PC-3 (cell line): ENCODE results near the gene CLDN15. TPM values are rescaled to one million over a fixed set of nuclear protein-coding genes. Genes with fewer than 3 reads are reported as not detected.

Source experiments
- ATAC-seq: fragments of 200-7000 bp; cut with Tn5 transposase; 2 replicates; pipeline ENCODE4 v1.9.1; 2020; ENCODE audit warnings: mild to moderate bottlenecking, moderate library complexity
- BruUV-seq: library from RNA; stranded (reverse); fragments of 400-500 nt; replicated peaks from 2 replicates; lab custom pipeline; 2021; lab: Mats Ljungman, UMichigan
- CTCF ChIA-PET: fragments of 300-600 bp; sonication (Branson Sonifier 250); formaldehyde crosslinking; loops from one replicate; lab custom pipeline; 2022; ENCODE audit warnings: antibody characterized with exemption; lab: Charles Lee
- POLR2A ChIA-PET: fragments of 300-600 bp; sonication (Branson Sonifier 250); formaldehyde crosslinking; loops from one replicate; lab custom pipeline; 2022; ENCODE audit warnings: antibody characterized with exemption; ENCODE audit not compliant: unreplicated experiment; lab: Charles Lee
- DNase-seq: peaks from one replicate; pipeline ENCODE4 v3.0.0-alpha.2; 2015
- H2AFZ ChIP-seq: fragments of 300-600 bp; sonication (generic); 2 replicates; pipeline ENCODE4 v1.6.0; 2016; ENCODE audit warnings: antibody characterized with exemption, low read length
- H3F3A ChIP-seq: fragments of 300-600 bp; sonication (generic); one replicate; pipeline ENCODE4 v1.6.0; 2017; ENCODE audit warnings: antibody characterized with exemption, low read length, control low read depth, mild to moderate bottlenecking; ENCODE audit not compliant: unreplicated experiment
- H3K27ac ChIP-seq: fragments of 300-600 bp; sonication (generic); 2 replicates; pipeline ENCODE4 v1.5.1; 2016; ENCODE audit warnings: mild to moderate bottlenecking, low read length
- H3K27me3 ChIP-seq: fragments of 300-600 bp; sonication (generic); 2 replicates; pipeline ENCODE4 v1.6.1; 2016; ENCODE audit warnings: low read length, mixed read lengths
- H3K36me3 ChIP-seq: fragments of 300-600 bp; sonication (generic); 2 replicates; pipeline ENCODE4 v1.6.1; 2016; ENCODE audit warnings: low read depth, mixed run types, low read length, mixed read lengths
- H3K4me1 ChIP-seq: fragments of 300-600 bp; sonication (generic); 2 replicates; pipeline ENCODE4 v1.5.1; 2016; ENCODE audit warnings: low read length; ENCODE audit not compliant: insufficient read depth
- H3K4me2 ChIP-seq: fragments of 300-600 bp; sonication (generic); 2 replicates; pipeline ENCODE4 v1.6.0; 2016; ENCODE audit warnings: low read length
- H3K4me3 ChIP-seq: fragments of 300-600 bp; sonication (generic); 2 replicates; pipeline ENCODE4 v1.5.1; 2016; ENCODE audit warnings: mild to moderate bottlenecking, low read length, mixed read lengths
- H3K79me2 ChIP-seq: fragments of 300-600 bp; sonication (generic); 2 replicates; pipeline ENCODE4 v1.6.1; 2017; ENCODE audit warnings: low read length, mixed read lengths
- H3K9ac ChIP-seq: fragments of 300-600 bp; sonication (generic); 2 replicates; pipeline ENCODE4 v1.6.0; 2016; ENCODE audit warnings: mild to moderate bottlenecking, low read length
- H3K9me2 ChIP-seq: fragments of 300-600 bp; sonication (generic); replicated peaks from 2 replicates; pipeline ENCODE4 v1.6.1; 2016; ENCODE audit warnings: mixed run types, low read length, mixed read lengths
- H3K9me3 ChIP-seq: fragments of 300-600 bp; sonication (generic); 2 replicates; pipeline ENCODE4 v1.6.1; 2016; ENCODE audit warnings: low read length, mixed read lengths
- H4K20me1 ChIP-seq: fragments of 300-600 bp; sonication (generic); 2 replicates; pipeline ENCODE4 v1.6.1; 2016; ENCODE audit warnings: low read length, mixed read lengths
- EZH2 ChIP-seq: fragments of 300-600 bp; sonication (generic); IDR thresholded peaks from one replicate; pipeline ENCODE4 v1.6.1; 2017; ENCODE audit warnings: antibody characterized with exemption, mild to moderate bottlenecking, low read length; ENCODE audit not compliant: unreplicated experiment
- intact Hi-C: fragments of 100-400 bp; cut with micrococcal nuclease; formaldehyde crosslinking; loops from 2 replicates; pipeline ENCODE4 v1.9.0; 2023
- total RNA-seq: library from RNA; depleted of rRNA; stranded (reverse); fragments of >200 nt; gene quantifications from 2 replicates; pipeline ENCODE4 v1.2.3, GENCODE V29; 2014; rRNA removed
- TF ChIP-seq, protein P1 (sequence below): fragments of 300-600 bp; sonication (generic); conservative IDR thresholded peaks from 2 replicates; pipeline ENCODE4 v1.5.1; 2017; ENCODE audit warnings: antibody characterized with exemption, low read depth, mild to moderate bottlenecking, low read length

Gene CLDN15
- total RNA-seq, 1 experiment from 2014 or later, result 6.7 TPM

DNA sequence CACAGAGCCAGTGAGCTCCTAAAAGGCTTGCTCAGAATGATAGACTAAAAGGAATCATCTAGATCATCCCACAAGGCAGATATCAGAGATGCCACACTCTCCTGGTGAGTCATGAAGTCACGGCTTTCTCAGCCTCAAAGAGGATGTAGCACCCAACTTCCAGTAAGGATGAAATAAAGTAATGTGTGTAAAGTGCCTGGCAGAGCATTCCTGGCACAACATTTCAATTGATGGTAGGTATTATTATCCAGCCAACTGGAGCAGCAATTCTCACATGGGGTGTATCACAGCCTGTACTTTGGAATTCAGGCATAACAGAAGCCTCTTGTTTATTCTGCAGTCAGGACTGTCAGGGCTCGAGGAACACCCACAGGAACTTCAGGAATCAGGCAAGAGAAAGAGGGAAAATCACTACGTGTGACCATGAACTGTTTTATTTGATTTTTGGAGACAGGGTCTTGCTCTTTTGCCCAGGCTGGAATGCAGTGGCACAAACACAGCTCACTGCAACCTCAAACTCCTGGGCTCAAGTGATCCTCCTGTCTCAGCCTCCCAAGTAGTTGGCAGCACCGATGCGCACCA lies 52.3 kb downstream of the CLDN15 start:
- H3K4me2 ChIP-seq, result no peak overlapping the region
- intact Hi-C loops, result no loop called here
- ATAC-seq, result peak; percentile 25; the same call in 1 of the 2 replicates
- no peaks in the 10 kb centered on the region for H3K9me3 ChIP-seq
- H3K9ac ChIP-seq, result no peak overlapping the region
- no peak overlapping the region for H3K27ac ChIP-seq
- H4K20me1 ChIP-seq, result no peaks in the 10 kb centered on the region
- H2AFZ ChIP-seq, result no peak overlapping the region
- CTCF ChIA-PET, result interaction anchor here (1.6 kb wide), 1 partner anchor 105 kb away, joined by 4 read pairs; no protein-coding TSS in a partner anchor
- no peaks in the 10 kb centered on the region for H3K9me2 ChIP-seq
- DNase-seq, result no peak
- no peaks in the 10 kb centered on the region for H3K27me3 ChIP-seq
- H3K4me1 ChIP-seq, result no peaks in the 10 kb centered on the region; the same call in 1 of the 2 replicates
- no TSS peak for BruUV-seq
- POLR2A ChIA-PET, result no interaction called here
- no peaks in the 10 kb centered on the region for H3F3A ChIP-seq
- no peak overlapping the region for H3K4me3 ChIP-seq
- H3K36me3 ChIP-seq, result no peaks in the 10 kb centered on the region
- no peak for TF ChIP-seq EZH2
- TF ChIP-seq, protein P1, sequence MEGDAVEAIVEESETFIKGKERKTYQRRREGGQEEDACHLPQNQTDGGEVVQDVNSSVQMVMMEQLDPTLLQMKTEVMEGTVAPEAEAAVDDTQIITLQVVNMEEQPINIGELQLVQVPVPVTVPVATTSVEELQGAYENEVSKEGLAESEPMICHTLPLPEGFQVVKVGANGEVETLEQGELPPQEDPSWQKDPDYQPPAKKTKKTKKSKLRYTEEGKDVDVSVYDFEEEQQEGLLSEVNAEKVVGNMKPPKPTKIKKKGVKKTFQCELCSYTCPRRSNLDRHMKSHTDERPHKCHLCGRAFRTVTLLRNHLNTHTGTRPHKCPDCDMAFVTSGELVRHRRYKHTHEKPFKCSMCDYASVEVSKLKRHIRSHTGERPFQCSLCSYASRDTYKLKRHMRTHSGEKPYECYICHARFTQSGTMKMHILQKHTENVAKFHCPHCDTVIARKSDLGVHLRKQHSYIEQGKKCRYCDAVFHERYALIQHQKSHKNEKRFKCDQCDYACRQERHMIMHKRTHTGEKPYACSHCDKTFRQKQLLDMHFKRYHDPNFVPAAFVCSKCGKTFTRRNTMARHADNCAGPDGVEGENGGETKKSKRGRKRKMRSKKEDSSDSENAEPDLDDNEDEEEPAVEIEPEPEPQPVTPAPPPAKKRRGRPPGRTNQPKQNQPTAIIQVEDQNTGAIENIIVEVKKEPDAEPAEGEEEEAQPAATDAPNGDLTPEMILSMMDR, result no peak
- H3K79me2 ChIP-seq, result no peaks in the 10 kb centered on the region

Other genes starting within 250 kb of the CLDN15 start
- not detected in 2 replicates for gene MUC17, start 217.7 kb downstream of the CLDN15 start, total RNA-seq
- 10.6 and 14.8 TPM in 2 replicates for gene TRIM56, start 152.3 kb downstream of the CLDN15 start, total RNA-seq
- gene SERPINE1, start 110.7 kb downstream of the CLDN15 start, total RNA-seq, result 46.1 and 52.5 TPM in 2 replicates
- 148 and 190 TPM in 2 replicates for gene AP1S1, start 83.3 kb downstream of the CLDN15 start, total RNA-seq
- 1.6 and 2.5 TPM in 2 replicates for gene VGF, start 72.2 kb downstream of the CLDN15 start, total RNA-seq
- 0.26 TPM in 1 of 2 replicates, not detected in the other for gene NAT16, start 57.5 kb downstream of the CLDN15 start, total RNA-seq
- gene MOGAT3, start 36.8 kb downstream of the CLDN15 start, total RNA-seq, result not detected in 2 replicates
- gene PLOD3, start 20.2 kb downstream of the CLDN15 start, total RNA-seq, result 60.8 and 66.6 TPM in 2 replicates
- gene ZNHIT1, start 19.6 kb downstream of the CLDN15 start, total RNA-seq, result 161 and 188 TPM in 2 replicates
- 146 and 199 TPM in 2 replicates for gene FIS1, start 7.3 kb upstream of the CLDN15 start, total RNA-seq
- gene IFT22, start 84.0 kb upstream of the CLDN15 start, total RNA-seq, result 27.1 and 32.8 TPM in 2 replicates
- not detected in 2 replicates for gene COL26A1, start 125.1 kb upstream of the CLDN15 start, total RNA-seq